H1 (cell line): ENCODE measurements around the gene ZMYM4. TPM values are rescaled to one million over a fixed set of nuclear protein-coding genes. Genes with fewer than 3 reads are reported as not detected.

ENCODE experiments used
- ASH2L ChIP-seq: fragments of 200-600, 300-600 bp; sonication (generic); IDR thresholded peaks from one replicate; pipeline ENCODE4 v1.7.1; 2017; ENCODE audit warnings: low read length
- ATF2 ChIP-seq: IDR thresholded peaks from 2 replicates; pipeline ENCODE4 v1.6.1; 2012; ENCODE audit warnings: low read length, inconsistent platforms
- CHD7 ChIP-seq: fragments of 300-600 bp; sonication (generic); IDR thresholded peaks from 2 replicates; pipeline ENCODE4 v1.7.1; 2012; ENCODE audit warnings: low read length, moderate library complexity, mild to moderate bottlenecking, inconsistent platforms; ENCODE audit not compliant: insufficient replicate concordance
- CREB1 ChIP-seq: IDR thresholded peaks from 2 replicates; pipeline ENCODE4 v1.6.1; 2012; ENCODE audit warnings: inconsistent platforms
- EP300 ChIP-seq, 2 experiments: IDR thresholded peaks; 1 replicate in 1 of 2; 2 replicates in 1 of 2; pipeline ENCODE4 v1.6.1; 2011 to 2012; ENCODE audit warnings: low read depth in 2 of 2, low read length in 2 of 2, mild to moderate bottlenecking in 2 of 2, borderline replicate concordance in 1 of 2, inconsistent platforms in 1 of 2, moderate library complexity in 1 of 2
- PHF8 ChIP-seq: fragments of 200-600 bp; sonication (generic); conservative IDR thresholded peaks from 2 replicates; pipeline ENCODE4 v1.7.1; 2012; ENCODE audit warnings: low read depth, mild to moderate bottlenecking, inconsistent platforms, low read length, moderate library complexity
- RAD21 ChIP-seq, 2 experiments: IDR thresholded peaks in 1 of 2; conservative IDR thresholded peaks in 1 of 2; 2 replicates each; pipeline ENCODE4 v1.6.1; 2011; ENCODE audit warnings: low read depth in 2 of 2, low read length in 2 of 2, improper control_type of control experiment in 1 of 2, inconsistent platforms in 1 of 2, mild to moderate bottlenecking in 1 of 2, moderate library complexity in 1 of 2
- SIX5 ChIP-seq: IDR thresholded peaks from 2 replicates; pipeline ENCODE4 v1.6.1; 2011; ENCODE audit warnings: mild to moderate bottlenecking, low read depth, low read length
- SUZ12 ChIP-seq: fragments of 200-600 bp; sonication (generic); IDR thresholded peaks from 2 replicates; pipeline ENCODE4 v1.6.1; 2012; ENCODE audit warnings: mild to moderate bottlenecking, inconsistent platforms, low read length, moderate library complexity, mixed read lengths
- YY1 ChIP-seq: IDR thresholded peaks from 2 replicates; pipeline ENCODE4 v1.6.1; 2011; ENCODE audit warnings: low read depth, mild to moderate bottlenecking, low read length
- polyA plus RNA-seq, 7 experiments: library from polyadenylated mRNA; depleted of rRNA in 3 of 7; stranded (reverse) in 5 of 7; unstranded in 2 of 7; fragments of >200 nt in 5 of 7; fragments of 200-250 nt in 2 of 7; gene quantifications; 1 replicate in 5 of 7; 2 replicates in 1 of 7; 4 replicates in 1 of 7; pipeline versions ENCODE4 v1.2.1 to v1.2.3, GENCODE V29; 2011 to 2013; ENCODE audit warnings: missing spikeins in 2 of 7, mixed read lengths in 2 of 7
- total RNA-seq: library from RNA; stranded (reverse); fragmentation: NEBNext Ultra II Directional; extraction: Animal tissue kit (Norgen Biotek cat#: 25700); gene quantifications from 2 replicates; pipeline ENCODE4 v1.2.1, GENCODE V29; 2021

The ZMYM4 gene
- total and polyA plus RNA-seq, 2 of the 8 experiments (the other 6 are each of a cell fraction or from before 2014, with no cell fraction given) = 16.7 to 81.3 TPM

GRCh38 chr1:35394386-35394785 lies 125.9 kb downstream of the ZMYM4 start (continued):
- no peak for TF ChIP-seq CHD7
- TF ChIP-seq YY1 = no peak
- TF ChIP-seq SUZ12 = no peak
- TF ChIP-seq PHF8 = no peak
- TF ChIP-seq SIX5 = no peak
- TF ChIP-seq CREB1 = no peak
- no peak for TF ChIP-seq ASH2L
- no peak for TF ChIP-seq RAD21 (IDR thresholded peaks at IDR 0.05 in 1 of 2, conservative IDR thresholded peaks at IDR 0.05 in 1 of 2; ENCODE audit: low read depth in 2 of 2, low read length in 2 of 2)
- no peak for TF ChIP-seq EP300 (IDR thresholded peaks at IDR 0.05; ENCODE audit: borderline replicate concordance in 1 of 2, low read depth in 2 of 2, low read length in 2 of 2)
- TF ChIP-seq ATF2 = no peak
